HEK293T (cell line): ENCODE data around the gene GPD2.

Experiments
- ARNT ChIP-seq: fragments of 450-650 bp; IDR thresholded peaks from 2 replicates; pipeline ENCODE4 v1.6.1; 2017; ENCODE audit warnings: mild to moderate bottlenecking
- BHLHE40 ChIP-seq: fragments of 450-650 bp; IDR thresholded peaks from 2 replicates; pipeline ENCODE4 v1.6.1; 2016; ENCODE audit warnings: mild to moderate bottlenecking, moderate library complexity, borderline replicate concordance
- CTBP1 ChIP-seq: fragments of 450-650 bp; IDR thresholded peaks from 2 replicates; pipeline ENCODE4 v1.6.1; 2016; ENCODE audit warnings: borderline replicate concordance
- ELF4 ChIP-seq: fragments of 450-650 bp; IDR thresholded peaks from 2 replicates; pipeline ENCODE4 v1.6.1; 2017; ENCODE audit warnings: antibody characterized with exemption
- FOXA1 ChIP-seq: fragments of 450-650 bp; IDR thresholded peaks from 2 replicates; pipeline ENCODE4 v1.6.1; 2016; ENCODE audit warnings: mild to moderate bottlenecking
- FOXK2 ChIP-seq: fragments of 450-650 bp; IDR thresholded peaks from 2 replicates; pipeline ENCODE4 v1.6.1; 2016; ENCODE audit warnings: mild to moderate bottlenecking
- HDGF ChIP-seq: fragments of 450-650 bp; IDR thresholded peaks from 2 replicates; pipeline ENCODE4 v1.6.1; 2017; ENCODE audit warnings: antibody characterized with exemption, borderline replicate concordance
- L3MBTL2 ChIP-seq: fragments of 450-650 bp; conservative IDR thresholded peaks from 2 replicates; pipeline ENCODE4 v1.6.1; 2016; ENCODE audit warnings: mild to moderate bottlenecking
- SP1 ChIP-seq: fragments of 450-650 bp; IDR thresholded peaks from 2 replicates; pipeline ENCODE4 v1.6.1; 2017
- SUZ12 ChIP-seq: fragments of 450-650 bp; IDR thresholded peaks from 2 replicates; pipeline ENCODE4 v1.6.1; 2016; ENCODE audit warnings: mild to moderate bottlenecking
- TF ChIP-seq, protein P1 (sequence below): fragments of 450-650 bp; IDR thresholded peaks from 2 replicates; pipeline ENCODE4 v1.6.1; 2016

DNA sequence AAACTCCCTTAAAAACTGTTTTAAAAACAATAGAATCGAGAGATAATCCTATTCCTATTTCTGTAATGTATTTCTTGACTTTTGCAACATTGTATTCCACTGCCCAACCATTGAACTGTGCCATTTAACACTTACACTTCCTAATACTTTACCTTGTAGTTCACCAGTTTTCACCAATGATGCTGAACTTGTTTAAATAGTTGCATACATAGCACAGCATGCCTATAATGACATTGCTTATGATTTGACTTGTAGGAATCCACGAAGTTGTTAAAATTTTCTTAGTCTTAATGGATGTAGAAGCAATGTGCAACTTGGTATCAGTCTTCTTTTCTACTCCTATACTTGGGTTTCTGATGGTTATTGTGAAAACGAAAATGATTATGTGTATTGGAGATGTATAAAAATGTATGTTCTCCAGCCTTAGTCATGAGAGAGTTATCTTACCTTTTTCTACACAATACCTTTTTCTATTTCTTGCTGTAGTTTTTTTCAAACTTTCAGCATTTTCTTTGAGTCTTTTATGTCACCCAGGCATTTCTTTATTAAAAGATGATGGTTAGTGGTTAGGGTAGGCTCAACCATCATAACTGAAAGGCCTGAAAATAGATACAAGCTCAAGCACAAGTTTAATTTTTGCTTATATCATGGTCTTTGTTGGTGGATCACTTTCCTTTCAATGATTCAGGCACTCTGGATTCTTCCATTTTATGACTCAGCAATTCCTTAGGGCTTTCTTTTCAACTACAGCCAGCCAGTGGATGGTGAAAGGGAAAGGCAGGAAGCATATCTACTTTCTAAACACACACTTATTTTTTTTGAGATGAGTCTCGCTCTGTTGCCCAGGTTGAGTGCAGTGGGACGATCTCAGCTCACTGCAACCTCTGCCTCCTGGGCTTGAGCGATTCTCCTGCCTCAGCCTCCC lies 9.4 kb downstream of the GPD2 start:
- TF ChIP-seq SP1 (no peak), ARNT (no peak), FOXK2 (no peak), FOXA1 (no peak), L3MBTL2 (no peak), ELF4 (no peak), CTBP1 (no peak), HDGF (no peak), SUZ12 (no peak), BHLHE40 (no peak)
- TF ChIP-seq, protein P1, sequence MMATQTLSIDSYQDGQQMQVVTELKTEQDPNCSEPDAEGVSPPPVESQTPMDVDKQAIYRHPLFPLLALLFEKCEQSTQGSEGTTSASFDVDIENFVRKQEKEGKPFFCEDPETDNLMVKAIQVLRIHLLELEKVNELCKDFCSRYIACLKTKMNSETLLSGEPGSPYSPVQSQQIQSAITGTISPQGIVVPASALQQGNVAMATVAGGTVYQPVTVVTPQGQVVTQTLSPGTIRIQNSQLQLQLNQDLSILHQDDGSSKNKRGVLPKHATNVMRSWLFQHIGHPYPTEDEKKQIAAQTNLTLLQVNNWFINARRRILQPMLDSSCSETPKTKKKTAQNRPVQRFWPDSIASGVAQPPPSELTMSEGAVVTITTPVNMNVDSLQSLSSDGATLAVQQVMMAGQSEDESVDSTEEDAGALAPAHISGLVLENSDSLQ = no peak
